Spinal cord (tissue), 10 donors: Measurements from ENCODE around the gene SLC35C1. TPM values are rescaled to one million over a fixed set of nuclear protein-coding genes. Genes with fewer than 3 reads are reported as not detected.

ENCODE experiments used
- DNase-seq, 6 donors: peaks; one replicate each; pipeline versions ENCODE4 v3.0.0 to v3.0.0-alpha.2; 2013 to 2015; ENCODE audit warnings: low spot score in 6 of 6, low read depth in 4 of 6
- H3K27ac ChIP-seq: one replicate; pipeline ENCODE4 v1.5.1; 2013; ENCODE audit warnings: low read depth, low read length, control low read depth
- H3K27me3 ChIP-seq: one replicate; pipeline ENCODE4 v1.6.1; 2013; ENCODE audit warnings: low read length; ENCODE audit not compliant: control insufficient read depth, insufficient read depth
- H3K36me3 ChIP-seq: one replicate; pipeline ENCODE4 v1.6.1; 2013; ENCODE audit warnings: low read length; ENCODE audit not compliant: control insufficient read depth, insufficient read depth
- H3K4me1 ChIP-seq: one replicate; pipeline ENCODE4 v1.6.1; 2013; ENCODE audit warnings: low read length; ENCODE audit not compliant: control insufficient read depth, insufficient read depth
- H3K4me3 ChIP-seq: one replicate; pipeline ENCODE4 v1.5.1; 2013; ENCODE audit warnings: low read depth, low read length, control low read depth
- H3K9me3 ChIP-seq: one replicate; pipeline ENCODE4 v1.6.1; 2013; ENCODE audit warnings: low read length; ENCODE audit not compliant: control insufficient read depth, insufficient read depth
- WGBS: methylation state at CpG from one replicate; pipeline ENCODE4 v1.1.5; 2013; ENCODE audit warnings: missing lambda C conversion rate; ENCODE audit not compliant: insufficient coverage; 5-methylcytosine and 5-hydroxymethylcytosine counted together
- polyA plus RNA-seq, 2 donors: library from polyadenylated mRNA; unstranded; fragments of 120-200 nt; gene quantifications; one replicate each; pipeline ENCODE4 v1.2.1, GENCODE V29; 2013; ENCODE audit not compliant: insufficient read length in 2 of 2
- total RNA-seq, 2 donors: library from RNA; depleted of rRNA in 1 of 2; stranded (reverse); fragments of 120-200 nt in 1 of 2; fragments of >200 nt in 1 of 2; gene quantifications; one replicate each; pipeline versions ENCODE4 v1.2.3 to v1.2.4, GENCODE V29; 2013 to 2014
- donor health status: healthy.

Gene SLC35C1
- total and polyA plus RNA-seq, 4 donors = 6.0 to 16.0 (median 11.1) TPM

DNA sequence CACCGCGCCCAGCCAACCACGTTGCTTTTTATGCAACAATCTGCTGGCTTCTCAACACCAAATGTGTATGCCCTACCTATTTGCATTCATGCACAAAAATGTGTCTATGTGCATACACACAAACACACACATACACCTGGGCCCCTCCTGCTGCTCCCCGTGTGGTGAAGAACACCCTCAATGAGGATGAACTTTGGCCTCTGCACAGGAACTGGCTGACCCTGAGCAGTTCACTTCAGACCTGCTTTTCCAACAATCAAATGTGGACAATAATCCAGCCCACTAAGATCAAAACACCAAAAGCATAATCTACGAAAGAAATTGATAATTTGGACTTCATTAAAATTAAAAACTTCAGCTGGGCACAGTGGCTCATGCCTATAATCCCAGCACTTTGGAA, 25.3 kb upstream of the SLC35C1 start:
- H3K4me3 ChIP-seq = no peak overlapping the region
- no peaks in the 10 kb centered on the region for H3K27me3 ChIP-seq
- no peak for DNase-seq
- H3K4me1 ChIP-seq = no peaks in the 10 kb centered on the region
- no peak overlapping the region for H3K27ac ChIP-seq
- H3K36me3 ChIP-seq = no peaks in the 10 kb centered on the region
- 63% methylated on average over 5 of the region's 5 CpGs for WGBS
- H3K9me3 ChIP-seq = no peaks in the 10 kb centered on the region

DNA sequence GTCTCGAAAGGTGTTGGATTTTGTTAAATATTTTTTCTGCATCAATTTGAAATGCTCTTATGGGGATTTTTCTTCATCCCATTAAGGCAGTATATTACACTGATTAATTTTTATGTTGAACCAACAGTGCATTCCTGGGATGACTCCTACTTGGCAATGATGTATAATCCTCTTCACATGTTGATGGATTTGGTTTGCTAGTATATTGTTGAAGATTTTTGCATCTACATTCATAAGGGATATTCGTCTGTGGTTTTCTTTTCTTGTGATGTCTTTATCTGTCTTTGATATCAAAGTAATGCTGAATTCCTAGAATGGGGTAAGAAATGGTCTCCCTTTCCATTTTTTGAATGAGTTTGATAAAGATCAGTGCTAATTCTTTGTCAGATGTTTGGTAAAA, 18.7 kb upstream of the SLC35C1 start:
- no peak overlapping the region for H3K27ac ChIP-seq
- DNase-seq = no peak
- no CpG with 5 or more reads among the region's 2 CpGs for WGBS
- no peaks in the 10 kb centered on the region for H3K9me3 ChIP-seq
- no peaks in the 10 kb centered on the region for H3K27me3 ChIP-seq
- H3K4me3 ChIP-seq = no peak overlapping the region
- no peaks in the 10 kb centered on the region for H3K4me1 ChIP-seq
- no peaks in the 10 kb centered on the region for H3K36me3 ChIP-seq

DNA sequence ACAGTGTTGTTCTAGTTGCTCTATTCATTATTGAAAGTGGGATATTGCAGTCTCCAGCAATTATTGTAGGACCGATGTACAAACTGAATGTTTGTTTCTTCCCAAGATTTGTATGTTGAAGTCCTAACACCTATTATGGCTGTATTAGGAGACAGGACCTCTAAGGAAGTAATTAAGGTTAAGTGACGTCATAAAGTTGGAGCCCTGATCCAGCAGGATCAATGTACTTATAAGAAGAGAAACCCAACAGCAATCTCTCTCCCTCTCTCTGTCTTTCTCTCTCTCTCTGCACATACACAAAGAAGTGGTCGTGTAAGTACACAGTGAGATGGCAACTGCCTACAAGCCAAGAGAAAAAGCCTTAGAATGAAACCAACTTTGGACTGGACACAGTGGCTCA, 16.1 kb upstream of the SLC35C1 start:
- Histone ChIP-seq H3K27me3 (no peaks in the 10 kb centered on the region), H3K36me3 (no peaks in the 10 kb centered on the region), H3K4me3 (no peak overlapping the region), H3K4me1 (no peaks in the 10 kb centered on the region), H3K27ac (no peak overlapping the region), H3K9me3 (no peaks in the 10 kb centered on the region)
- no peak for DNase-seq
- WGBS = 100% methylated on average over 1 of the region's 3 CpGs

DNA sequence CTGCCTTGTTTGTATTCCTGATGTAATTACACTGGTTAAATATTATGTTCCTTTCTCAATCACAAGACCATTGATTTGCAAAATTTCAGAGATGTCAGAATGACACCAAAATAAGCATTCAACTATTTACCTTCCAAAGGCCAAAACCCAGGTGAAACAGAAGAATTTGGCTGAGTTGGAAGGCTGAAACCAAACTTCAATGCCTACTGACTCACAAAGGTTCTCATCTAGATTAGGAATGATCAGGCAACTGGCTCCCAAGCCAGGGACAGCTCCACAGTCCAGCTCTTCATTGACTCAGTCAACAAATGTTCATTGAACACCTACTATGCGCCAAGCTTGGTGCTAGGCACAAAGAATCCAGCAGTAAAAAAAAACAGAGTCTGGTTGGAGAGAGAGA, 13.4 kb upstream of the SLC35C1 start:
- Histone ChIP-seq H3K36me3 (no peaks in the 10 kb centered on the region), H3K27ac (no peak overlapping the region), H3K9me3 (no peaks in the 10 kb centered on the region), H3K4me1 (no peaks in the 10 kb centered on the region), H3K27me3 (no peaks in the 10 kb centered on the region), H3K4me3 (no peak overlapping the region)
- DNase-seq = no peak
- no CpG with 5 or more reads among the region's 1 CpG for WGBS

DNA sequence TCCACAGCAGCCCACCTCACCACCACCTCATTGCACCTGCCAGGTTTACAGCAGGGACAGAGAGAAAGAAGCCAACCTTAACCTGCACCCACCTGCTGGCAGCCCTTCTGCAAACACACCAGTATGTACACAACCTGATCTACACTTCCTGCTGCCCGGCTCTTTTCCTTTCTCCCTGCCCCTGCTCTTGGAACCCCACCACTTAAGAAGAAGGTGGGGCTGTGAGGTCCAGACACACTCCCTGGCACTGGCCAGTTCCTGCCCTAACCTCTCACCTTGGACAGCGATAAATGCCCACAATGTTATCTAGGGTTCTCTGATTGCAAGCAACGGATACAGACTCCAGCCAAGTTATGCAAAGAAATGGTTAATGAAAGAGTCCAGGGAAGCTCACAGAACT, 10.8 kb upstream of the SLC35C1 start:
- H3K27me3 ChIP-seq = no peaks in the 10 kb centered on the region
- H3K4me3 ChIP-seq = no peak overlapping the region
- H3K4me1 ChIP-seq = no peaks in the 10 kb centered on the region
- 52% methylated on average over 2 of the region's 3 CpGs for WGBS
- no peaks in the 10 kb centered on the region for H3K9me3 ChIP-seq
- H3K36me3 ChIP-seq = no peaks in the 10 kb centered on the region
- DNase-seq = no peak
- no peak overlapping the region for H3K27ac ChIP-seq

DNA sequence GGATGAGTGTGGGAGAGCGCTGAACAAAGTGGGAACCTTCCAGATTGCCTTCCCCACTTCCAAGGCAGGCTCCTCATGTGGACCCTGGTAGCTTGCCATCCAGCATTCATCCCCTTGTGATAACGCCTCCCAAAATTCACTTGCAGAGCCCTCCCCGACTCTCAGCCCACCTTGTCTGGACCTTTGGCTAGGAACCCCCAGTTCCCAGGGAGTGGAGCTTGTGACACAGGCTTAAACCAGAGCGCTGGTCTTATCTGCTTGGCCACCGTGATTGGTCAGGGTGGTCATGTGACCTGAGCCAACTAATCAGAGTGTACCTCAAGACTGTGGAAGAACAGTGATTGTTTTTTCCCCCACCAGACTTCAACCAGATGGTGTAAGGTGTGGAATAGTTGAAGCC, 9.6 kb upstream of the SLC35C1 start:
- no peaks in the 10 kb centered on the region for H3K27me3 ChIP-seq
- H3K27ac ChIP-seq = no peak overlapping the region
- no peaks in the 10 kb centered on the region for H3K9me3 ChIP-seq
- no peak for DNase-seq
- WGBS = 100% methylated on average over 4 of the region's 5 CpGs
- no peaks in the 10 kb centered on the region for H3K4me1 ChIP-seq
- no peak overlapping the region for H3K4me3 ChIP-seq
- no peaks in the 10 kb centered on the region for H3K36me3 ChIP-seq

DNA sequence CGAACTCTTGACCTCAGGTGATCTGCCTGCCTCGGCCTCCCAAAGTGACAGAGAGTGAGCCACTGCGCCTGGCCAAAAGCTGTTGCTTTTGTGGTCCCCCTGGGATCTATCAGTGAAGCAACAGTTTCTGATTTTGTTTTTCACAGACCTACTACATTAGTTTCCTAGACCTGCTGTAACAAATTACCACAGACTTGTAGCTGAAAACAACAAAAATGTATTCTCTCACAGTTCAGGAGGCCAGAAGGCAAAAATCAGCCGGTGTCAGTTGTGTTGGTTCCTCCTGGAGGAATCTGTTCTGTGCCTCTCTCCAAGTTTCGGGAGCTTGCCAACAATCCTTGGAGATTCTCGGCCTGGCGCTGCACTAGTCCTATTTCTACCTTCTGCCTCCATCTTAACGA, 8.5 kb upstream of the SLC35C1 start:
- 87% methylated on average over 8 of the region's 8 CpGs for WGBS
- H3K4me3 ChIP-seq = no peak overlapping the region
- no peaks in the 10 kb centered on the region for H3K9me3 ChIP-seq
- H3K27ac ChIP-seq = no peak overlapping the region
- H3K27me3 ChIP-seq = no peaks in the 10 kb centered on the region
- DNase-seq = peak in 1 of 6 donors; percentile 22
- no peaks in the 10 kb centered on the region for H3K36me3 ChIP-seq
- H3K4me1 ChIP-seq = no peaks in the 10 kb centered on the region

DNA sequence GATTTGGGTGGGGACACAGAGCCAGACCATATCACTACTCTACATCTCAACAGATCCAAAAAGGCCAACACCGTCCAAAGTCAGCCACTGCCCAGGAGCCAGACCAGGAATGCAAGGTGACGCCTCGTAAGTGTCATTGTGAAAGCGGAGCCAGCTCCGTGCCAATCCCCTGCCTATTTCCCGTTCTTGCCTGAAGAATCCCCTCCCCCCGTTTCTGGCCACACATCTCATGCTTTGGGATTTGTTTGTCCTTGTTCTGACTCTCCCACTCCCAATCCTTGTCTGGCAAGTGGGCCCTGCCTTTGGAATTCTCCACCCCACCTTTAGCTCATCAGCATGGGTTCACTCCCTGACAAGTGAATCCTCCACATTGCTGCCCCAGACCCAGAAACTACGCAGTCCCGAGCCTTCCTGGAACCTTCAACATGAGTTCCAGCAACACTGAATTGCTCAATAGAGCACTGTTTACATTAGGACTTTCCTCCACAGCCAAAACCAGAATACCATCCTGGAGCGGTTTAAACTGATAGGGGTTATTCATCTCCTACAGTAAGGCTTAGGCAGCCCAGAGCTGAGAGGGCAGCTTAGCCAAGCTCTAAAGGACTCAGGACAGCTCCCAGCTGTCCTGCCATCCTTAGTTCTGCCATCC, 6.0 kb upstream of the SLC35C1 start:
- no peaks in the 10 kb centered on the region for H3K27me3 ChIP-seq
- H3K9me3 ChIP-seq = no peaks in the 10 kb centered on the region
- H3K36me3 ChIP-seq = no peaks in the 10 kb centered on the region
- H3K4me1 ChIP-seq = peaks cover 3% of the 10 kb centered on the region
- no peak overlapping the region for H3K27ac ChIP-seq
- no peak for DNase-seq
- 87% methylated on average over 10 of the region's 10 CpGs for WGBS
- no peak overlapping the region for H3K4me3 ChIP-seq

DNA sequence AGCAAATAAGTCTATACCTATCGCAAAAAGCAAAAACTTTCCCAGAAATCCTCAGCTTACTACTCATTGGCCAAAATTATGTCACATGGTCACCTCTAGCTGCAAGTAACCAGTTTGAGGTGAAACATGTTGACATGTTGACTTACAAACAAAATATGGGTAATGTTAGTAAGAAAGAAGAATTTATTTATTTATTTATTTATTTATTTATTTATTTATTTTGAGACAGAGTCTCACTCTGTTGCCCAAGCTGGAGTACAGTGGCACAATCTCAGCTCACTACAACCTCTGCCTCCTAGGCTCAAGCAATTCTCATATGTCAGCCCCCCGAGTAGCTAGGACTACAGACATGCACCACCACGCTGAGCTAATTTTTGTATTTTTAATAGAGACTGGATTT, 5.4 kb upstream of the SLC35C1 start:
- no peak for DNase-seq
- Histone ChIP-seq H3K9me3 (no peaks in the 10 kb centered on the region), H3K27ac (no peak overlapping the region), H3K36me3 (no peaks in the 10 kb centered on the region), H3K4me3 (no peak overlapping the region), H3K27me3 (no peaks in the 10 kb centered on the region), H3K4me1 (peaks cover 8% of the 10 kb centered on the region)
- WGBS = no CpG with 5 or more reads among the region's 3 CpGs

DNA sequence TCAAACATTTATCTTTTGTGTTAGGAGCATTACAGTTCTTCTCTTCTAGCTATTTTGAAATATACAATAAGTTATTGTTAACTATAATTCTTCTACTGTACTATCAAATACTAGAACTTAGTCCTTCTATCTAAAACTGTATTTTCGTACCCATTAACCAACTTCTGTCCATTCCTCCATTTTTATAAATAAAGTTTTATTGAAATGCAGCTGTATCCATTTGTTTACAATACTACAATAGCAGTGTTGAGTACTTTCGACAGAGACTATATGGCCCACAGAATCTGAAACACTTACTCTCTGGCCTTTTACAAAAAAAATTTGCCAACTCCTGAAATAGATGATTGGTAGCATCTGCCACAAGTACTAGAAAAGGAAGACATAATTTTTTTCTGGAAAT, 4.7 kb upstream of the SLC35C1 start:
- WGBS = no CpG with 5 or more reads among the region's 2 CpGs
- DNase-seq = no peak
- Histone ChIP-seq H3K27ac (no peak overlapping the region), H3K27me3 (no peaks in the 10 kb centered on the region), H3K4me3 (no peak overlapping the region), H3K9me3 (no peaks in the 10 kb centered on the region), H3K36me3 (no peaks in the 10 kb centered on the region), H3K4me1 (peaks cover 11% of the 10 kb centered on the region)
